PC-3 (cell line): Measurements from ENCODE around the gene CREG2. TPM values are rescaled to one million over a fixed set of nuclear protein-coding genes. Genes with fewer than 3 reads are reported as not detected.
A peak's percentile ranks its signal among the peaks of the same experiment; 100 is the strongest.

ENCODE experiments used
- ATAC-seq: fragments of 200-7000 bp; cut with Tn5 transposase; 2 replicates; pipeline ENCODE4 v1.9.1; 2020; ENCODE audit warnings: mild to moderate bottlenecking, moderate library complexity
- BruUV-seq: library from RNA; stranded (reverse); fragments of 400-500 nt; replicated peaks from 2 replicates; lab custom pipeline; 2021; lab: Mats Ljungman, UMichigan
- CTCF ChIA-PET: fragments of 300-600 bp; sonication (Branson Sonifier 250); formaldehyde crosslinking; loops from one replicate; lab custom pipeline; 2022; ENCODE audit warnings: antibody characterized with exemption; lab: Charles Lee
- POLR2A ChIA-PET: fragments of 300-600 bp; sonication (Branson Sonifier 250); formaldehyde crosslinking; loops from one replicate; lab custom pipeline; 2022; ENCODE audit warnings: antibody characterized with exemption; ENCODE audit not compliant: unreplicated experiment; lab: Charles Lee
- DNase-seq: peaks from one replicate; pipeline ENCODE4 v3.0.0-alpha.2; 2015
- H2AFZ ChIP-seq: fragments of 300-600 bp; sonication (generic); 2 replicates; pipeline ENCODE4 v1.6.0; 2016; ENCODE audit warnings: antibody characterized with exemption, low read length
- H3F3A ChIP-seq: fragments of 300-600 bp; sonication (generic); one replicate; pipeline ENCODE4 v1.6.0; 2017; ENCODE audit warnings: antibody characterized with exemption, low read length, control low read depth, mild to moderate bottlenecking; ENCODE audit not compliant: unreplicated experiment
- H3K27ac ChIP-seq: fragments of 300-600 bp; sonication (generic); 2 replicates; pipeline ENCODE4 v1.5.1; 2016; ENCODE audit warnings: mild to moderate bottlenecking, low read length
- H3K27me3 ChIP-seq: fragments of 300-600 bp; sonication (generic); 2 replicates; pipeline ENCODE4 v1.6.1; 2016; ENCODE audit warnings: low read length, mixed read lengths
- H3K36me3 ChIP-seq: fragments of 300-600 bp; sonication (generic); 2 replicates; pipeline ENCODE4 v1.6.1; 2016; ENCODE audit warnings: low read depth, mixed run types, low read length, mixed read lengths
- H3K4me1 ChIP-seq: fragments of 300-600 bp; sonication (generic); 2 replicates; pipeline ENCODE4 v1.5.1; 2016; ENCODE audit warnings: low read length; ENCODE audit not compliant: insufficient read depth
- H3K4me2 ChIP-seq: fragments of 300-600 bp; sonication (generic); 2 replicates; pipeline ENCODE4 v1.6.0; 2016; ENCODE audit warnings: low read length
- H3K4me3 ChIP-seq: fragments of 300-600 bp; sonication (generic); 2 replicates; pipeline ENCODE4 v1.5.1; 2016; ENCODE audit warnings: mild to moderate bottlenecking, low read length, mixed read lengths
- H3K79me2 ChIP-seq: fragments of 300-600 bp; sonication (generic); 2 replicates; pipeline ENCODE4 v1.6.1; 2017; ENCODE audit warnings: low read length, mixed read lengths
- H3K9ac ChIP-seq: fragments of 300-600 bp; sonication (generic); 2 replicates; pipeline ENCODE4 v1.6.0; 2016; ENCODE audit warnings: mild to moderate bottlenecking, low read length
- H3K9me2 ChIP-seq: fragments of 300-600 bp; sonication (generic); replicated peaks from 2 replicates; pipeline ENCODE4 v1.6.1; 2016; ENCODE audit warnings: mixed run types, low read length, mixed read lengths
- H3K9me3 ChIP-seq: fragments of 300-600 bp; sonication (generic); 2 replicates; pipeline ENCODE4 v1.6.1; 2016; ENCODE audit warnings: low read length, mixed read lengths
- H4K20me1 ChIP-seq: fragments of 300-600 bp; sonication (generic); 2 replicates; pipeline ENCODE4 v1.6.1; 2016; ENCODE audit warnings: low read length, mixed read lengths
- CTCF ChIP-seq: fragments of 300-600 bp; sonication (generic); conservative IDR thresholded peaks from 2 replicates; pipeline ENCODE4 v1.5.1; 2017; ENCODE audit warnings: antibody characterized with exemption, low read depth, mild to moderate bottlenecking, low read length
- EZH2 ChIP-seq: fragments of 300-600 bp; sonication (generic); IDR thresholded peaks from one replicate; pipeline ENCODE4 v1.6.1; 2017; ENCODE audit warnings: antibody characterized with exemption, mild to moderate bottlenecking, low read length; ENCODE audit not compliant: unreplicated experiment
- EZH2phosphoT487 ChIP-seq: fragments of 300-600 bp; sonication (generic); IDR thresholded peaks from 2 replicates; pipeline ENCODE4 v1.6.1; 2018; ENCODE audit warnings: mild to moderate bottlenecking, antibody characterized with exemption, low read length, borderline replicate concordance
- intact Hi-C: fragments of 100-400 bp; cut with micrococcal nuclease; formaldehyde crosslinking; loops from 2 replicates; pipeline ENCODE4 v1.9.0; 2023
- total RNA-seq: library from RNA; depleted of rRNA; stranded (reverse); fragments of >200 nt; gene quantifications from 2 replicates; pipeline ENCODE4 v1.2.3, GENCODE V29; 2014

CREG2 gene
- total RNA-seq, 1 experiment from 2014 or later, result 40.0 TPM

GRCh38 chr2:101341901-101342624, 45.2 kb downstream of the CREG2 start:
- ChIA-PET POLR2A (interaction anchor here (0.6 to 1.1 kb wide), 2 partner anchors 13 to 203 kb away, joined by 3 to 6 read pairs; no protein-coding TSS in a partner anchor), CTCF (interaction anchor here (0.5 to 1.6 kb wide), 14 partner anchors 8 to 824 kb away, joined by 3 to 31 read pairs (median 4); partner anchors contain the start of genes CREG2, MAP4K4 and RNF149)
- H3K79me2 ChIP-seq, result no peaks in the 10 kb centered on the region
- peak overlapping the region; percentile 35 for H3K27ac ChIP-seq
- no peaks in the 10 kb centered on the region for H3K27me3 ChIP-seq
- DNase-seq, result peak; percentile 90
- BruUV-seq, result no TSS peak
- H3K9me3 ChIP-seq, result no peaks in the 10 kb centered on the region
- H3K9me2 ChIP-seq, result no peaks in the 10 kb centered on the region
- intact Hi-C loops, result loop anchor here (1.0 to 5.0 kb wide), 5 partner anchors 47 to 490 kb away; partner anchors contain the start of gene MAP4K4
- H3K9ac ChIP-seq, result peak overlapping the region; percentile 47; the same call in 1 of the 2 replicates
- H4K20me1 ChIP-seq, result no peaks in the 10 kb centered on the region
- peak overlapping the region; percentile 52 for H2AFZ ChIP-seq
- no peak overlapping the region; the same call in 1 of the 2 replicates for H3K4me3 ChIP-seq
- H3K4me2 ChIP-seq, result peak overlapping the region; percentile 47
- H3K36me3 ChIP-seq, result no peaks in the 10 kb centered on the region
- TF ChIP-seq EZH2phosphoT487 (no peak), CTCF (peak; percentile 92)
- H3K4me1 ChIP-seq, result peaks cover 42% of the 10 kb centered on the region
- peak; percentile 87 for ATAC-seq
- H3F3A ChIP-seq, result no peaks in the 10 kb centered on the region

- Histone ChIP-seq H3K4me3 (no peak overlapping the region), H3K27me3 (no peaks in the 10 kb centered on the region), H3K4me2 (peak overlapping the region; percentile 47), H3K9ac (0 out of 2 replicates have a peak overlapping the region, but pooled peaks have one; percentile 47), H3K4me1 (peaks cover 42% of the 10 kb centered on the region), H3F3A (no peaks in the 10 kb centered on the region), H4K20me1 (no peaks in the 10 kb centered on the region), H3K36me3 (no peaks in the 10 kb centered on the region), H3K9me3 (no peaks in the 10 kb centered on the region), H3K79me2 (no peaks in the 10 kb centered on the region), H2AFZ (peak overlapping the region; percentile 52), H3K27ac (peak overlapping the region; percentile 35), H3K9me2 (no peaks in the 10 kb centered on the region)
- POLR2A ChIA-PET, result interaction anchor here (0.6 to 1.1 kb wide), 2 partner anchors 13 to 203 kb away, joined by 3 to 6 read pairs; no protein-coding TSS in a partner anchor
- CTCF ChIA-PET, result interaction anchor here (0.5 to 1.6 kb wide), 13 partner anchors 33 to 490 kb away, joined by 3 to 31 read pairs (median 4); partner anchors contain the start of genes CREG2, MAP4K4 and RNF149
- ATAC-seq (no peak; the same call in 1 of the 2 replicates), DNase-seq (no peak)
- no TSS peak for BruUV-seq
- no peak for TF ChIP-seq CTCF
- no peak for TF ChIP-seq EZH2phosphoT487
- TF ChIP-seq EZH2, result no peak
- intact Hi-C loops, result loop anchor here (5.0 kb wide), 2 partner anchors 356 to 491 kb away; partner anchors contain the start of gene MAP4K4
These were observed 45.9 kb downstream of the CREG2 start for GRCh38 chr2:101341421-101341820.
